GM18526 (cell line): Measurements from ENCODE around the gene RAD51B.

ENCODE experiments used
- POLR2A ChIP-seq: IDR thresholded peaks from 3 replicates; pipeline ENCODE4 v1.6.1; 2011; ENCODE audit not compliant: insufficient read length; ENCODE audit errors: extremely low read depth

Gene RAD51B

DNA sequence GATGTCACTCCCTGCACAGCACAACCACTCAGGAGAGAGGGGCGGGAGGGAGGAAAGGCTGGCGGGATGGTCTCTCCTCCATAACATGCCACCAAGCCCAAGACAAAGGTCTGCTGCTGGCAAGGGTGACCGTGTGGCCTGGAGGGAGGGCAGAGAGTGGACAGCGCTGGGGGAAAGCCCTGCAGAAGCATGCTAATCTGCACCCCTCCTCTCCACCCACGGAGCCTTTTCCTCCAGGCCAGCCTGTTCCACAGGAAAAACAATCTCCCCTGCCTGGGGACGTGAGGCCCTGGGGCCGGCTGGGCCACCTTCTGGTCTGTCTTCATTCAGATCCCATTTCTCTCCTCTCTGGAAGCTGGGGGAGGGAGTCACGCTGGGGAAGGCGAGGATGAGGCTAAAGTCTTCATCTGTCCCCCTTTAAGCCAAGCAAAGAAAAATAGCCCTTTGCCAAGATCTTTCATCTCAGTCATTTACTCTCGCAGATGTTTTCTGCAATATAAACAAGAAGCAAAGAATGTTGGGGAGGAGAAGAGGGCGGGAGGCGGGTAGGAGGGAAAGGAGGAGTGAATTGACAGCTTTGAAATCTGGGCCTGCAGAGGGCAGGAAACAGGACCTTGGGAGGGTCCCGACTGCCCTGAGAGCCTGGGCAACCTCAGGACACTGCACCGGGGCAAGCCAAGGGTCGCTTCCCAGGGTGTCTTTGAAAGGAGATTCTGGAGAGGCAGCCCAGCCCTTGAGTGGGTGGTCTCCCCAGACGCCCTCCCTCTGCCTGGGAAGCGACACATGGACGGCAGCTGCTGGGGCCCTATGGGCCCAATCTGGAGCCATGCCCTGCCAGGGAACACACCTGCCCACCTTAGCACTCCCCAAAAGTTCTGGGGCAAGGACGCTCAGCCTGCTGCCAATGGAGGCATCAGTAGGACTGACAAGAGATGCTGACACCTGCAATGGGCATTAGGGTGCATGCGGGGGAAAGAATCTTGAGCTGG lies 839.7 kb downstream of the RAD51B start:
- no peak for TF ChIP-seq POLR2A

DNA sequence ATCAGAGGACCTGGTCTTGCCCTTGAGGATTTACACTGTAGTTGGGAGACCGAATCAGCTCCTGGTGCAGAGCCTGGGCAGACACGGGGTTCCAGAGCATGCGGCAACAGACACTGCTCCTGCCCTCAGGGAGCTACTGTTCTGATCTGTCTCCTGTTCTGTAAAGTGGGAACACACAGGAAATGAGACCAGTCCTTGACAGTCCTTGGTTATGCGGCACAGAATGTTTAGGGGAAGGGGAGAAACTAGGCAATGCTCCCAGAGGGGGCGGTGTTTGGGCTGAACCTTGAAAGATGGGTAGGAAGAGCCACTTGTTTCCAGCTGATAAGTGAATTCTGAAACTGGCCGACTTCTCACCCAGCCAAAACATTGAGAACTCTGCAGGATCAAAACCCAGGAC lies 840.9 kb downstream of the RAD51B start:
- no peak for TF ChIP-seq POLR2A

DNA sequence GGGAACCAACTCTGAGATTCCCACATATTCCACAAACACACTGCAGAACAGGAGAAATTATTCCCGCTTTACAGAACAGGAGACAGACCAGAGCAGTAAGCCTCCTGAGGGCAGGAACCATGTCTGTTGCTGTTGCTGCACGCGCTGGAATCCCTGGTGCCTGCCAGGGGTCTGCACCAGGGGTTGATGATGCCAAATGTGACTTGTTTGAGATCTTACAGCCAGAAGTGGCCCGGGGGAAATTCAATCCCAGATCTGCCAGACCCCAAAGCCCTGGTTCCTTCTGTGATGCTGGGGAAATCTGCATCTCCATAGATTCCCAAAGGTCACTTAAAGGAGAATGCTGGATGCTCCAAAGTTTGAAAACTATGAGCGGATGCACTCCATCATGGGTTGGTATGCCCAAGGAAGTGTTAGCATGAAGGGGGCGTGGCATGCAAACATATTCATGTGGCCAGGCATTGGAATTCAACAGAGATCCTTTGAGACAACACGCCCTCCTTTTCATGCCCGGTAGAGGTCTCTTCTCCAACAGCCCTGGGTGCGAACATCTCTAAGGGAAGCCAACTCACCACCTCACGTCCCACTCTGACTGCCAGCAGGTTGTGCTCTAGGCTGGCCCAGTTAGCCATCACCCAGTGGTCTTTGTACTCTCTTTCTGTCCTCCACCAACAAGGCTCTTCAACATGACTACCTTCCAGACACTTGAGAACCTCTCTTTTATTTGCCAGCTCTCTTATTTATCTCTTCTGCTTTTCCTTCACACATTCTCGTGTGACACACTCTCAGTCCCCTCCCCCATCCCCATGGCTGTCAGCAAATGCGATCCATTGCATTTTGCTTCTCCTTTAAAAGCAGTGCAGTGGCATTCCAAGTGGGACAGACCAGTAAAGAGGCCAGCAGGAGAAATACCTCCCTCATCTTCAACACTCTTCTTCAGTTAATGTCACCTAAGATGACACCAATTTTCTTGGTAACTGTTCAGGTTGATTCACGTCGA lies 841.9 kb downstream of the RAD51B start:
- no peak for TF ChIP-seq POLR2A

DNA sequence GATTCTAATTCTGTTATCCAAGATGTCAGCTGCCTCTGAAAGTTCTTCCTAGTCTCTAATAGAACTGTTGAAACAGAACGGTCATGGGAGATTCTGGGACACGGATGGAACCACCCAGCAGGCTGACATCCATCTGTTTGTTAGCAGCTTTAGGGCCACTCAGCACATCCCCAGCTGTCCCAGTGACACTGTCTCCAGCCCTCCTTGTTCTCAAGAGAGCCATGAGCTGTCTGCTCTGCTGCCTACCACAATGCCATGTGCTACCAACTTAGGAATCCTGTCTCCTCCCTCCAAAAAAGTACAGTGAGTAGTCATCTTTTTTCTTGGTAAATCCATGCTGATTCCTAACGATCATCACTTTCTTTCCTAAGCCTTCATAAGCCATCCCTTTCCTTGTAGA lies 842.8 kb downstream of the RAD51B start:
- TF ChIP-seq POLR2A: no peak

DNA sequence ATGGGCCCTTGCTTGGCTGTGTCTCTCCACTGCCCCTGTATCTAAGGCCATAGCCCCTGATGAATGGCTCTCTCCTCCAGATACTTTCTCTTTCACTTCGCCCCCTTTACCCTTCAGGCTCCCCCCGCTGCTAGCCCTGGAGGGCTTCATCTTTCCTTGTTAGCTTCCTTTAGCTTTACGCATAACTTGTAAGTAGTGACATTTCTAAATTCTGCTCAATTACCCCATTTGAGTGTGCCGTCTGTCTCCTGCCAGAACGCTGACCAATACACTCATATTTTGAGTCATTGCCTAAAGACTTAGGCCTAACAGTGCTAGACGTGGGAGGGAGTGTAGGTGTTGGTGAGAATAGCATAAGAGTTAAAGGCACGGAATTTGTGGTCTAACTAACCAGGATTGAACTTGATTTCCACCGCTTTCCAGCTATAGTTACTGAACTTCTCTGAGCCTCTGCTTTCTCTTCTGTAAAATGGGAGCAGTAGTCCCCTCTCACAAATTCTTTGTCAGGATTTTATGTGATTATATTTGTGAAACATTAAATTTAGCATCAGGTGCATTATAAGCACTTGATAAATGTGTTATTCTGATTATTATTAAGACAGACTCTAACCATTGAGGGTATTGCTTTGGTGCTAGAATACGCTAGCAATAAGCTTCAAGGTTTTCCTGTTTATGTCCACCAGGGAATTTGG lies 844.0 kb downstream of the RAD51B start:
- no peak for TF ChIP-seq POLR2A

DNA sequence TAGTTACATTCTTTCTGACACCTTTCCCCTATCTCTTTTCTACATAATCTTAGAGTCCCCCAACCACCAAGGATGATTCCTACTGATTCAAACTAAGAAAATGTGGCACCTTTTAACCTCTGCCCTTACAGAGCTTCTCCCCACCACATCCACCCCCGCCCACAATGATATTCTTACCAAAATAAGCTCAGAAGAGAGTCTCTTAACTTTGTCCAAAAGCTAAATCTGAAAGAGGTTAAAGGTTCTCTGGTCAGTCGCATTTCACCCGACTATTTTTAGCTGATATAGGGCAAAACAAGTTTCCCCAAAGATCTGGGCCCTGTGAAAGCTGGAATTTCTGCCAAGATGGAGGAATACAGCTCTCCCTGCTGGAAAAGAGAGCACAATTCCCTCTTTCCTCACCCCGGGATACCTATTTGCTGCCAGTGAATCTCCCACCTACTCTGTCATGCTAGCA lies 844.7 kb downstream of the RAD51B start:
- TF ChIP-seq POLR2A: no peak

DNA sequence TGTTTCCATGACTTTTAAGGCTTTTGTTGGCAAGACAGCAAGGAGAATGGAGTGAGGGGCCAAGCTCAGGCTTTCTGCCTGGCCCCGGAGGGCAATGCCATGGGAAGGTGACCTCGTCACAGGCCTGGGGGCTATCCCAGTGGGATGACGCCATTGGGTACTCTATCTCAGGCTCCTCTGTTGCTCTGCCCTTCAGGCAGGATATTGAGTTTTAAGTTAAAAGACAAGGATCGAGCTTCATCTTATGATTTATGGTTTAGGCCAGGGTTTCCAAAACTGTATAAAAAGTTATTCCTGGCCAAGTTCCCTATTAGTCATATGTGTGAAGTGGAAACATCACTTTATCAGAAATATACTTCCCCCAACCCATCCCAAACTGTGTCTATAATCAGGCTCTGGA lies 845.6 kb downstream of the RAD51B start:
- no peak for TF ChIP-seq POLR2A

DNA sequence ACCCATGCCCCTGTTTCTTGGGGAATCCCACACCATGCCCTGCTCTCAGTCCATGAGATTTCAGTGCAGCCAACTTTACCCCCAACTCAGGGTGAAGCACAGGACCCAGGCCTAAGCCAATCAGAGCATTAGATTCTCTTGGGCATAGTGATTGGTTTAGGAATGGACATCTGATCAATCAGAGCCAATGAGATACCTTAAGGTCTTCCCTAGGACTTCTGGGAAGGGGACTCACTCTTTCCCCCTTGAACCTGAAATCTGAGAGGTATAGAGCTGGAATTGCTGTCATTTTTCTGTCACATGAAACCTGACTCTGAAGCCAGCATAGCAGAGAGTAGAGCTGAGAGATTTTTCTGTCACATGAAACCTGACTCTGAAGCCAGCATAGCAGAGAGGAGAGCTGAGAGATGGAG lies 846.2 kb downstream of the RAD51B start:
- TF ChIP-seq POLR2A: no peak

DNA sequence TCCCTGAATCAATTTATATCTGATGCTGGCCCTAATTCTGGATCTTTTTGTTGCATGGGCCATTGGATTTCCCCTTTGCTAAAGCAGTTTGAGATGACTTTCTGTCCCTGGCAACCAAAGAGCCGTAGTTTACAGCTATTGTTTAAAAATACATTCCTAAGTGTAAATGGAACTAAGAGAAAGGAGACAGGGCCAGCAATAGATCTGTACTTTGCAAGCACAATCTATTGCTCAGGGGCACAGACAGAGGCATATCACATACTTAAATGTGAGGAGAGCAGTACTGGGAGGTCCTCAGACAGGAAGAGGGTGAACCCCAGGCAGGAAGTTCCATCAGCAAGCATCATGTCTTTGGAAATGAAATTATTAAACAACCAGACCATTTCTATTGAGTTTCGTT lies 846.7 kb downstream of the RAD51B start:
- no peak for TF ChIP-seq POLR2A

DNA sequence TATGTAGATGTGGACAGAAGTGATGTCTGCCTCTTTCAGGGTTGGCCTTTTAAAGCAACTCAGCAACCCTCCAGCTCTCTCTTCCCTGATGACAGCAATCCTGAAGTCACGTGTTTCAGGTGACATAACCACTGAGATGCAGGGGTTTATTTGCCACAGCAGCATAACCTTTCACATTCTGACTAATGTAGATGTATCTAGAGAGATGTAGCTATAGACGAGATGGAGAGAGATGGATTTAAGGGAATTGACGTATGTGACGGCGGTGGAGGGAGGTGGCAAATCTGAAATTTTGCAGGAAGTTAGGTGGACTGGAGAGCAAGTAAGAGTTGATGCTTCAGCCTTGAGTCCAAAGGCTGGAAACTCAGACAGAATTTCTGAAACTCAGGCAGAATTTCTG lies 847.3 kb downstream of the RAD51B start:
- no peak for TF ChIP-seq POLR2A

DNA sequence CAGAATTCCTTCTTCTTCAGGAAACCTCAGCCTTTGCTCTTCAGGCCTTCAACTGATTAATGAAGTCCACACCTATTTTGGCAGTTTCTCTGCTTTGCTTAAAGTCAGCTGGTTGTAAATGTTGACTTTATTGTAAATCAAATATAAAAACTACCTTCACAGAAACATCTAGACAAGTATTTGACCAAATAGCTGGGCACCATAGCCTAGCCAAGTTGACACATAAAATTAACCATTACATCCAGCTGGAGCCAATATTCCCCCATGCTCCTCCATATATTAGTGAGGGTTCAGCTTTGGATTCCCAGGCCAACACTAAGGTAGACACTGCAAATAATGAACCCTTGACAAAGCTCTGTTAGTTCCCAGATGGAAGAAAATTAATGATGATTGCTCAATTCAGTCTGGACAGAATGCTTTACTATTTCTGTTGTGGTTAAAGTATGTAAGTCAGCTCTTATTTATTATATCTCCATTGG lies 847.8 kb downstream of the RAD51B start:
- no peak for TF ChIP-seq POLR2A

DNA sequence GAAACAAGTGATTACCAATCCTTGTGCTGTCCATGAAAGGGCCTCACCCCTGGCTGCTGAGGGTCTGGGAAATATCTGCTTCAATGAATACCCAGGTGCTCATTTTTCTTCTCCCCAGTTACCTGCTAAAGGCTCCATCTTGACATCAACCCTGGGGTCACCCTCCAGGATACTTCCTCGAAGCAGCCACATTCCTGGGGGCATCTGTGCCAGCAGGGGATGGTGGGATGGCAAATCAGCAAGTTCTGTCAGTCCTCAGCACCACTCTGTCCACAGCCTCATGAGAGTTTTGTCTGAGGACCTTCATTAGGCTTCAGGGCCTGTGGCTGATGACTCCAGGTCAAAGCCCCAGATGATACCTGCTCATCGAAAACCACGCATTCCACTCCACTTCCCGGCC lies 848.4 kb downstream of the RAD51B start:
- TF ChIP-seq POLR2A: no peak

DNA sequence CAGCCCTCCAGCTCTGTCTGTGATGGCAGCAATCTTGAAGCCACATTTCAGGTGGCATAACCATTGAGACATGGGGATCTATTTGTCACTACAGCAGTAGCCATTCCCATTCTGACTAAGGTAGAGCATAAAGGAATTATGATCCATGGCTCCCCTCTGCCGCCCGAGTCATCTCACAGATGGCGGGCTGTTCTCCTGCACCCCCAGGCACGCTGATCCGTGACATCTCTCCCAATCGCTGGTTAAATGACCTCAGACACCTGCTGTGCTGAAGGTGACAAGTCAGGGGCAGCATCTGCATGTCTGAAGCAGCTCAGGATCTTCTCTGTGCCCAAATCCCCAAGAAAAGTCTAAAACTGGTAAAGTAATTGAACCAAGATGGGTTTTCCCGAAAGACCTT lies 849.0 kb downstream of the RAD51B start:
- no peak for TF ChIP-seq POLR2A

DNA sequence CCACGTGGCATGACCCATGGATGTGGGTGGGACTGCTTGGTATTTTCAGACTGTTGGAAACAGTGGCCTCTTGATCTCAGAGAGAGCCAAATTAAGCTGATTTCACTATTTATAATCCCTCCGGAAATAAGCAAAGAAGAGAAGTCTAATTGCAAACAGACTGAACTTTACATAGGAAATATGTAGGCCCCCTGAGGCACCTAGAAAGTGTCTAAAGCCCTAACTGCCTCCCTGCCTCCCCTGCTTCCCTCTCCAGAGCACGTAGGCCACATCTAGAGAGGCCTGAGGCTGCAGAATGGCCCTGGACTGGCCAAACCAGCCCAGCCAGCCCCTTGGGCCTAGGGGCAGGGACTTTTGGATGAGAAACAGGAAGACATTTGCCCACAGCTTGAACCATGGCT lies 849.5 kb downstream of the RAD51B start:
- no peak for TF ChIP-seq POLR2A
